ENCODE results near the gene NANOS1. TPM values are rescaled to one million over a fixed set of nuclear protein-coding genes. Genes with fewer than 3 reads are reported as not detected.

The NANOS1 gene
- total RNA-seq, 4 donors from 2014 or later: 0.19 to 1.7 (median 1.1) TPM

- TF ChIP-seq CTCF (IDR thresholded peaks at IDR 0.05) (no peak), POLR2A (IDR thresholded peaks at IDR 0.05) (no peak)
- Histone ChIP-seq H3K9me3 (no peaks in the 10 kb centered on the region), H3K27me3 (no peaks in the 10 kb centered on the region), H3K27ac (no peak overlapping the region), H3K36me3 (peaks cover 28 to 100% (median 55%) of the 10 kb centered on the region in 3 donors), H3K4me3 (no peak overlapping the region), H3K4me1 (no peaks in the 10 kb centered on the region)
- intact Hi-C loops (cut with DNase I): loop anchor here (10.0 kb wide), 1 partner anchor 125 kb away; the partner anchor contains the start of gene PRDX3
- 80 to 85% methylated on average over 5 of the region's 5 CpGs for WGBS, 2 donors
- no peak for DNase-seq
Measured at GRCh38 chr10:119049361-119049760, 19.8 kb downstream of the NANOS1 start.

DNA sequence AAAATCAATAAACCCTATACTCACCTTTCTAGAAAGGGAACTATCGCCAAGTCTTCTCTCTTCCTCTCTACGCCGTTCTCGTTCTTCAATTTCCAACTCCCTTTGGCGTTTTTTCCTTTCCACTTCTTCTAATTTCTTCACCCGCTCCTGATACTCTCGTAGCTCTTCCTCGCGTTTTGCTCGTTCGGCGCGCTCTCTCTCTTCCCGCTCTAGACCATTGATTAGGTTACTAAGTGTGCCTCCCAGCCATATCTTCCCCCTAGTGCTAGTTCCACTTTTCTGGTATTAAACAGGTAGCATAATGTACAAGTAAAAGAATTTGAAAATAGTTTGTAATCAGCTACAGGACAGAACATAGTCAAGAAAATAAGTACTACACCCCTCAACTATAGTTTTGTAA, 20.3 kb downstream of the NANOS1 start:
- no peaks in the 10 kb centered on the region for H3K9me3 ChIP-seq
- DNase-seq: no peak
- no peaks in the 10 kb centered on the region for H3K4me1 ChIP-seq
- no peak for TF ChIP-seq CTCF (IDR thresholded peaks at IDR 0.05)
- no peak for TF ChIP-seq POLR2A (IDR thresholded peaks at IDR 0.05)
- H3K27ac ChIP-seq: no peak overlapping the region
- WGBS, 2 donors: 94 to 99% methylated on average over 14 of the region's 14 CpGs
- intact Hi-C loops (cut with DNase I): loop anchor here (10.0 kb wide), 1 partner anchor 125 kb away; the partner anchor contains the start of gene PRDX3
- H3K27me3 ChIP-seq: no peaks in the 10 kb centered on the region
- H3K36me3 ChIP-seq: peaks cover 28 to 100% (median 57%) of the 10 kb centered on the region in 3 donors
- no peak overlapping the region for H3K4me3 ChIP-seq

- no peaks in the 10 kb centered on the region for H3K9me3 ChIP-seq
- TF ChIP-seq CTCF (IDR thresholded peaks at IDR 0.05) (no peak), POLR2A (IDR thresholded peaks at IDR 0.05) (no peak)
- WGBS, 2 donors: 49 to 76% methylated on average over 3 of the region's 3 CpGs
- H3K4me1 ChIP-seq: no peaks in the 10 kb centered on the region
- no peak overlapping the region for H3K4me3 ChIP-seq
- H3K36me3 ChIP-seq: peaks cover 27 to 100% (median 51%) of the 10 kb centered on the region in 3 donors
- H3K27me3 ChIP-seq: no peaks in the 10 kb centered on the region
- H3K27ac ChIP-seq: no peak overlapping the region
- intact Hi-C loops (cut with DNase I): no loop called here
- DNase-seq: no peak
Measured at GRCh38 chr10:119051775-119052174, 22.3 kb downstream of the NANOS1 start.

- H3K27me3 ChIP-seq: no peaks in the 10 kb centered on the region
- WGBS, 2 donors: 75 to 84% methylated on average over 1 of the region's 1 CpG
- no peaks in the 10 kb centered on the region for H3K9me3 ChIP-seq
- peaks cover 19 to 100% (median 64%) of the 10 kb centered on the region in 3 donors for H3K36me3 ChIP-seq
- no peak overlapping the region for H3K4me3 ChIP-seq
- intact Hi-C loops (cut with DNase I): no loop called here
- H3K4me1 ChIP-seq: no peaks in the 10 kb centered on the region
- no peak for DNase-seq
- TF ChIP-seq POLR2A (IDR thresholded peaks at IDR 0.05) (no peak), CTCF (IDR thresholded peaks at IDR 0.05) (no peak)
- no peak overlapping the region for H3K27ac ChIP-seq
Measured at GRCh38 chr10:119055472-119055871, 26.0 kb downstream of the NANOS1 start.

GRCh38 chr10:119058010-119058409, 28.5 kb downstream of the NANOS1 start:
- WGBS, 2 donors: 89 to 93% methylated on average over 11 of the region's 11 CpGs
- TF ChIP-seq CTCF (IDR thresholded peaks at IDR 0.05) (no peak), POLR2A (IDR thresholded peaks at IDR 0.05) (no peak)
- Histone ChIP-seq H3K27me3 (no peaks in the 10 kb centered on the region), H3K36me3 (peaks cover 3 to 100% (median 59%) of the 10 kb centered on the region in 3 donors), H3K4me3 (no peak overlapping the region), H3K9me3 (no peaks in the 10 kb centered on the region), H3K27ac (no peak overlapping the region), H3K4me1 (no peaks in the 10 kb centered on the region)
- intact Hi-C loops (cut with DNase I): no loop called here
- DNase-seq: no peak

Measured in esophagus squamous epithelium (tissue), 5 donors.